Vagina (tissue), 2 donors: ENCODE measurements around the gene FAM114A2.

Experiments
- CTCF ChIP-seq, 3 experiments: fragments of 450-650 bp in 2 of 3; fragments of 200-600 bp in 1 of 3; sonication (generic) in 1 of 3; IDR thresholded peaks; one replicate each; pipeline ENCODE4 v1.5.1; 2017 to 2019; ENCODE audit warnings: antibody characterized with exemption in 3 of 3, mild to moderate bottlenecking in 2 of 3, moderate library complexity in 2 of 3
- POLR2AphosphoS5 ChIP-seq, 2 donors: sonication (generic); formaldehyde crosslinking; IDR thresholded peaks; one replicate each; pipeline ENCODE4 v1.9.0; 2017; ENCODE audit warnings: antibody characterized with exemption in 2 of 2, mild to moderate bottlenecking in 2 of 2, low read depth in 1 of 2; ENCODE audit not compliant: insufficient read depth in 1 of 2

- TF ChIP-seq CTCF (IDR thresholded peaks at IDR 0.05) (no peak), POLR2AphosphoS5 (IDR thresholded peaks at IDR 0.05; ENCODE audit: insufficient read depth in 1 of 2, low read depth in 1 of 2) (no peak)
These were observed 66.5 kb downstream of the FAM114A2 start for GRCh38 chr5:153972240-153972639.
